GM12892 (cell line): ENCODE measurements around the gene CRTAC1.

Experiments
- POLR2A ChIP-seq: IDR thresholded peaks from 2 replicates; pipeline ENCODE4 v1.6.1; 2011; ENCODE audit warnings: low read depth, low read length, control low read depth
- TAF1 ChIP-seq: IDR thresholded peaks from 2 replicates; pipeline ENCODE4 v1.6.1; 2011; ENCODE audit warnings: low read depth, mild to moderate bottlenecking, control low read depth, low read length, borderline replicate concordance

- TF ChIP-seq POLR2A: no peak
- TF ChIP-seq TAF1: no peak
Measured at GRCh38 chr10:98035599-98035998, 5.2 kb upstream of the CRTAC1 start.
